CD4-positive, alpha-beta T cell treated with Interleukin-2 at 100 ng/mL for 4 hours (primary cell): ENCODE measurements around the gene SPRYD3.

ENCODE experiments used
- DNase-seq: peaks from one replicate; pipeline ENCODE4 v3.0.0-alpha.2; 2020; ENCODE audit warnings: low spot score

The SPRYD3 gene

DNA sequence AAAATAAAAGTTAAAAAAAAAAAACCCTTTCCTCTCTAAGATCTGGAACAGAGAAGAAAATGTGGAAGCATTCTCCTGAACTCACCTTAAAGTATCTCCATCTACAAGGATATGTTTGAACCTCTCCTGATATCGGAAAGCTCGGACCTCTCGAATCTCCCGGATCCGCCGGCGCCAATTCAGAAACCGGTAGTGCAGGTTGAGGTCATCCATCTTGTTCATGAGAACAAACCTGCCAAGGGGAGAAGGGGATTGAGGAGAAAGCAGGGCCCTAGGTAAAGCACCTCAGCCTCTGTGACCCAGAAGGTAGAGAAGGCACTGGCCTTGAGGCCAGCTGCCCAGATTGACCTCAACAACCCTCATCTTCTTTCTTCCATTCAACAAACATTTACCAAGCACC lies 2.2 kb downstream of the SPRYD3 start:
- no peak for DNase-seq

DNA sequence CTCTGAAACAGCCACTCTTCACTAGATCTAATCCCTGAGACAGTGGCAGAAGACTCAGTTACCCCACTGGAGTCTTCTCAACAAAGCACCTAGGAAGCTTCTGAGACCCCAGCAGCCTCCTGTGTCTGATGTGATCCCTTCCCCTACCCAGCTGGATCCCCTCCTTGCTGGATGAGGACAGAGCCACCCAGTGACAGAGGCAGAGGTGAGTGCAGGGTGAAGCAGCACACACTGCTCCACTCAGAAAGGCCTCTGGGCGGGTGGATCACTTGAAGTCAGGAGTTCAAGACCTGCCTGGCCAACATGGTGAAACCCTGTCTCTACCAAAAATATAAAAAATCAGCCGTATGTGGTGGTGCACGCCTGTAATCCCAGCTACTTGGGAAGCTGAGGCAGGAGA lies 2.7 kb downstream of the SPRYD3 start:
- DNase-seq = no peak

GRCh38 chr12:53074999-53075370 lies 4.2 kb downstream of the SPRYD3 start:
- no peak for DNase-seq

GRCh38 chr12:53074283-53074998 lies 4.7 kb downstream of the SPRYD3 start:
- DNase-seq = no peak

DNA sequence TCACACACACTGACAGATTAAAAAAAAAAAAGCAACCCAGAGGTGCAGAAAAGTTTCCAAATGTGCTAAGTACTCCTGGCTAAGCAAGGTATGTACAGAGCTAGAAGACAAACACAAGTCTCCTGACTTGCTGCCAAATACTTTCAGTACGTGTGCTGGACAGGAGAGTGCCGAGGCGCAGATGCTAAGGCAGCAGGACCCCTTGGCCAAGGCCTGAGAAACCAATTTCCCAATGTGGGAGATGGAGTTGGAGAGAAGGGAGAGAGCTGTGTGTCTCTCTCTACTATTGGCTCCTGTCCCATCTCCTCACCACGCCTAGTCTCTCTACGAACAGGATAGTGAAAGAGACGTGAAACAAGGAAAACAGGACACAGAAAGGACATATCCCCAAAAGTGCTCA lies 5.3 kb downstream of the SPRYD3 start:
- no peak for DNase-seq

DNA sequence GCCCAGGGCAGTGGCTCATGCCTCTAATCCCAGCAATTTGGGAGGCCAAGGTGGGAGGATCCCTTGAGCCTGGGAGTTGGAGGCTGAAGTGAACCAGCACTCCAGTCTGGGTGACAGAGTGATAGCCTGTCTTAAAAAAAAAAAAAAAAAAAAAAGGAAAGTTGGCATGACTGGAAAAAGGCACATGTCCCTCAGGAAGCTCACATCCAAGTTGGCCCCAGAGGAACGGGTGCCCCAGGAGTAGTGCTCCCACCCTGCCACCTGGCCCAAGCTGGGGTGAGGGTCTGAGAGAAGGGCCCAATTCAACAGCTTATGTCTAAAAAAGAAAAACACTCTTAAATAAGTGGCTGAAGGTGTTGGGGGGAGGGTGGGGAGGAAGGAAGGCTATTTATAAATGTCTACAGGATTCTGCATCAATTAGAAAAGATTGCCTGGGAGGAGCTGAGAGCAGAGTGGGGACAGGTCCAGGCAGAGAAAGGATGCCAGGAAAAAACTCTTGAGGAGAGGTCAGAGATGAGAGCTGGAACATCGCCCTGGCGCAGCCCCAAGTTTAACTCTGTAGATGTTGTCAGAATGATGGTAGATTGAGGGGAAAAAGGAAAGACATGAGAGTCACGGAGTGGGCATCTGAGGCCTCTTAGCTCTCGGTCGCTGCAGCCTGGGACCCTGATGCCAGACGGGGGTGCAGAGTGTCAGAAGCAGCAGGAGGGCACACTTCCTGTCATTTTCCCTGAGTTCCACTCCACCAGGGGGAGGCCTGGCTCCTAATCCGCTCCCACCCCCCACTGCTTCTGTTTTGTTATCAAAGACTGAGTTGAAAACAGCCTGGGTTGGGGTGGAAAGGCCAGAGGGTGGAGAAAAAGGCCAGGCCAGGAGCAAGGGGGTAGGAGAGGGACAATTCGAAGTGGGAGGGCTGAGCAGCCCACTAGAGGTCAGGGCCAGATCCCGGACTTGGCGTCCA lies 7.3 kb downstream of the SPRYD3 start:
- no peak for DNase-seq

DNA sequence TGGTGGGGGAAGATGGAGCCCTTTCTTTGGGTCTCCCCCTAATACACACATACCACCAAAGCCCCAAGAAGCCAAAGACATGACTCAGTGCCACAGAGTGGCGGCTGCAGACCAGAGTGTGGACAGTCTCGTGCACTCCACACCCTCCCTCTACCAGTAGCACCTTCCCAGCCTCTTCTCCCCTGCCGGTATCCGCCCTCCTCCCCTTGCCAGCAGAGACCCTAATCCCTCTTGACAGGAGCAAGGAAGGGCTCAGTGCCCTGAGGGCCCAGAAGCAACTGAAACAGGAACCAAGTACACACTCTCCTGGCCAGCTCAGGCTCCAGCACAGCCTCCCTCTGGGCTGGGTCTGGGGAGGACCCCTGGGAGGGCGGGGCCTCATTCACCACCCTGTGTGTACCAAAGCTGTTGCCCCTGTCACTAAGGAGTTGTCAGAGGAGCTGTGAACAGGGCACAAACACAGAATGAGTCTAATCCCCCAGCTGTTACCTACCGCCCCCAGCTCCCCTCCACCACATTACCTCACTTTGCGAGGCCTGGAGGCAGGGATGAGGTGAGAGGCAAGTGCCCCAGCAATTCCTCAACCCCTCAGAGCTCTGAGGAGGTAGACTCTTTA lies 8.2 kb downstream of the SPRYD3 start:
- no peak for DNase-seq

DNA sequence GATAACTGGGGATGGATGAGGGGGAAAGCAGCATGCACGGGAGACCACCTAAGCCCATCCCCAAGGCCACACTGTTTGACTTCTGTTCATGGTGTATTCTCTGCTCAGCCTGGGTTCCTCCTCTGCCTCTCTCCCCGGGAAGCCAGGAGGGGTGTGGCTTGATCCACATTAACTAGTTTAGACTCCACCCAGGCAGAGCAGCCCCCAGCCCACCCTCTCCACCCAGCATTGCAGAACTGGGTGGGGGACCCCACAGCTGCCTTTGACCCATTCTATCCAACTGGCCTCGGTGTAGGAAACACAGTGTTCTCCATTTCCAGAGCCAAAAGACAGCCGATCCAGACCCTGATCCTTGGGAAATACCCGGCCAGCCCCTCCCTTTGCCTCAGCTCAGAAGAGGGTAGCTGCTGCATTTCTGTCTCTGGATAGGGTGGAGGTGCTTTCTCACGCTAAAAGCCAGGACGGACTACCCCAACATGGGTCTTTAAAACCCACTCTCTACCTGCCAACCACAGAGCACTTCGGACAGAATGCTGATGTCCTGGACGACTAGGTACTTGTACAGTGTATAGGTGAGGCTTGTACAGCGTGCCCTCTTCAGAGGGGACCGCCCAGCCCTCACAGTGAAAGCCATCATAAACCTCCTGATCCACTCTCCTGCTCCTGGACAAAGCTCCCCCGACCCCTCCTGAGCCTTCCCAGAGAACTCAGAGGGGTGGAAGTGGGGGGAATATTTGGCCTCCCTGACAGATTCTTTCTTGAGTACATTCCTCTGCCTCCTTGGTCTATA lies 9.4 kb downstream of the SPRYD3 start:
- DNase-seq = no peak

GRCh38 chr12:53068811-53069585 lies 10.2 kb downstream of the SPRYD3 start:
- DNase-seq = no peak

- no peak for DNase-seq
These were observed 11.0 kb downstream of the SPRYD3 start for GRCh38 chr12:53067993-53068770.

DNA sequence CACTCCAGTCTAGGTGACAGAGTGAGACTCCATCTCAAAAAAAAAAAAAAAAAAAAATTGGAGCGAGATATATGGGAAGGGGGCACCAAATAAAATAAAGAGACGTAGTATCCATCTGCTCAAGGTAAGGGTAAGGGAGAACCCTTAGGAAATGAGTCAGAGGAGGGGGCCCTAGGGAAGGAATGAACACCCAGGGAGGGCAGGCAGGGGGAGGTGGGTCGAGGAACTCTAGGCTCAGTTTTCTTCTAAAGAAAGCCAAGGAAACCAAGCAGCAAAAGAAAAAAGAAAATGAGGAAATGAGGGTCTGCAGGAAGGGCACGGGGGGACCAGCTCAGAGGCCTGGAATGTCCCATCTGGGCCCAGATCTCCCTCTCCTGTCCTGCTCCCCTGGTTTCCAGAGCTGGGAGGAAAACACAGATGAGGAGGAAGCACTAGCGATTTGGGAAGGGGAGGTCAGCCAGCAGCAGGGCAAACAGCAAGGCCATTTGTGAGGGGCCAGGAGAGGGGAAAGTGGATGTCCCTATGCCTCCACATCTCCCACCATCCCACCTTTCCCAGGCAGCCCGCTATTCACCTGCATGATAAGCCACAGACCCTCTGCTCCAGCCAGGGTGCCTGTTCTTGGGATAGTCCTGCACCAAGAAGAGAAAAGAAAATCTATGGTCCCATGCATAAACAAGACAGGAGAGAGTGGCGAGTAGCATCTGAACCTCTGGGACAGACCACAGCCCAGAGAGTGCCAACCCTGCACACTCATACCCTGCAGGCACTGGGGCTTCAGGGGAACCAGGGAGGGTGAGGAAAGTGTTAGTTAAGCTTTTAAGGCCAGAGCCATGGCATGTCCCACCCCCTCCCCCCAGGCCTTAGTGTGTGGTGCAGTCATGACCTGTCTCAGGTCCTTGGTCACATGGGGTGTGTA lies 11.9 kb downstream of the SPRYD3 start:
- DNase-seq = no peak

GRCh38 chr12:53065975-53066931 lies 12.9 kb downstream of the SPRYD3 start:
- DNase-seq = peak; percentile 68

- DNase-seq = no peak
These were observed 13.7 kb downstream of the SPRYD3 start for GRCh38 chr12:53065470-53065869.

GRCh38 chr12:53064613-53065436 lies 14.4 kb downstream of the SPRYD3 start:
- no peak for DNase-seq

DNA sequence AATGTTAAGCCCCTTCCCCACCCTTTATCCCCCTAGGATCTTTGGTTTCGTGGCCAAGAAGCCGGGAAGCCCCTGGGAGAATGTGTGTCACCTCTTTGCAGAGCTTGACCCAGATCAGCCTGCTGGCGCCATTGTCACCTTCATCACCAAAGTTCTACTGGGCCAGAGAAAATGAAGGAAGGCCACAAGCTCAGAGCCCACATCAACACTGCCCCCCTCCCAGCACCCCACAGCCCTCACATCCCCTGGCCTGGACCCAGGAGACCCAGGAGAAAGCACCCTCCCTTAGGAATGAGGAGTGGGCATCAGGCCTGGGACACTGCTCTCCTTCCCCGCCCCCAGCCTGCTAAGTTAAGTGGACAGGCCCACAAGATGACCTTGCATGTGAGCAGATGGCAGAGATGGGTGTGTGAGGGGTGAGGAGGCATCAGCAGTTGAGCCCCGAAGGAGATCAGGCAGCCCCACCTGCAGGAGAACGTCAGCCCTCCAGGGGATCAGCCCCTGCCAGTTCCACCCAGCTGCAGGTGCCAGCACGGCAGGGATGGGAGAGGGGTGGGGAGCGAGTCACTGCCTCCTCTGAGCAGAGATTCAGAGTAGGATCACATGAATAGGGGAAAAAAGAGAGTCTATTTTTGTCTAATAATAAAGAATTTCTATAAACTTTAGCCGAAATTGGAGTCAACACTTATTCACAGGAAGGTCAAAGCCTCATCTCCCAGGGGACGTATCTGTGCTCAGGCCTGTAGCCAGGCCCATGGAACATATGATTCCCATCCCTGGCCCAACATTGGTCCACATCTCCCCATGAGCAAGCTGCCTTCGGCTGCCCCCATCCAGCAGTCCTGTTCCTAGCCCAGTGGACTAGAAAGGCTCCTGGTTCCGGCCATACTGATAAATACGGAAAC lies 15.2 kb downstream of the SPRYD3 start:
- no peak for DNase-seq
